Keratinocyte (primary cell): ENCODE data around the gene ZNF638.

Experiments used
- CTCF ChIP-seq, 3 experiments: IDR thresholded peaks in 1 of 3; conservative IDR thresholded peaks in 1 of 3; optimal IDR thresholded peaks in 1 of 3; 2 replicates in 2 of 3; 3 replicates in 1 of 3; pipeline versions ENCODE3 to v1.5.1; 2011; ENCODE audit warnings: low read length in 3 of 3, mild to moderate bottlenecking in 3 of 3, moderate library complexity in 2 of 3, control low read depth in 1 of 3, inconsistent platforms in 1 of 3; ENCODE audit not compliant: insufficient read depth in 2 of 3; ENCODE audit errors: extremely low read depth in 1 of 3
- EZH2 ChIP-seq: IDR thresholded peaks from one replicate; pipeline ENCODE4 v1.6.1; 2012; ENCODE audit warnings: inconsistent platforms, mild to moderate bottlenecking, low read length, moderate library complexity

DNA sequence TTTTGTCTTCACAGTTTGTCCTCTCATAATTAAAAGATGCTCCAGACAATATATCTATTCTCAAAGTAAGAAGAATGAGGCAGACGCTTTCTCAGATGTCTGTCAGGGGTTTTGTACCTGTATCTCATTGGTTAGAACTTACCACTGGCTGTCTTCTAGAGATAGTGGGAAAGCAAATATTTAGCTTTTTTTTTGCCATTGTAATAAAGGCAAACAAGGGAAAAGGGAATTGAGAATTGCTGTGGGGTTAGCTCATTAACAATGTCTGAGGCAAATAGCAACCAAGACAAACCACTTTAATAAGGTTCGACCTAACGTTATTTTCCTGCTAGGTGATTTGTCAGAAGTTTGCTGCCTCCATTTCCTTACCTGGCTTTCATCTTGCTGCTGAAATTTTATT, 30.0 kb downstream of the ZNF638 start:
- no peak for TF ChIP-seq CTCF (optimal IDR thresholded peaks at IDR 0.05 in 1 of 3, IDR thresholded peaks at IDR 0.05 in 1 of 3, conservative IDR thresholded peaks at IDR 0.05 in 1 of 3; ENCODE audit: extremely low read depth in 1 of 3, insufficient read depth in 2 of 3, low read length in 3 of 3)
- no peak for TF ChIP-seq EZH2
